Osteoblast (primary cell): ENCODE data around the gene FCRL4. TPM values are rescaled to one million over a fixed set of nuclear protein-coding genes. Genes with fewer than 3 reads are reported as not detected.

Experiments
- DNase-seq: peaks from one replicate; pipeline ENCODE4 v3.0.0; 2011; ENCODE audit warnings: low spot score, mixed read lengths; ENCODE audit not compliant: insufficient read length; ENCODE audit errors: missing footprints
- H2AFZ ChIP-seq: 2 replicates; pipeline ENCODE4 v1.6.0; 2011; ENCODE audit warnings: mild to moderate bottlenecking, low read length
- H3K27ac ChIP-seq: 2 replicates; pipeline ENCODE4 v1.5.1; 2011; ENCODE audit warnings: mild to moderate bottlenecking, low read depth, low read length, moderate library complexity
- H3K27me3 ChIP-seq: 2 replicates; pipeline ENCODE4 v1.6.0; 2012; ENCODE audit warnings: mild to moderate bottlenecking, control low read depth, inconsistent platforms, low read length, moderate library complexity; ENCODE audit not compliant: insufficient read depth
- H3K36me3 ChIP-seq: 2 replicates; pipeline ENCODE4 v1.5.1; 2011; ENCODE audit warnings: mild to moderate bottlenecking, low read length, control low read depth, moderate library complexity; ENCODE audit not compliant: insufficient read depth
- H3K4me1 ChIP-seq: 2 replicates; pipeline ENCODE4 v1.5.1; 2011; ENCODE audit warnings: mild to moderate bottlenecking, low read length, control low read depth, moderate library complexity; ENCODE audit not compliant: insufficient read depth
- H3K4me2 ChIP-seq: 2 replicates; pipeline ENCODE4 v1.6.0; 2011; ENCODE audit warnings: mild to moderate bottlenecking, low read length; ENCODE audit not compliant: insufficient read depth
- H3K4me3 ChIP-seq: fragments of 200-600 bp; sonication (generic); 3 replicates; pipeline ENCODE4 v1.5.1; 2012; ENCODE audit warnings: mild to moderate bottlenecking, low read length, inconsistent platforms; ENCODE audit not compliant: insufficient read depth
- H3K79me2 ChIP-seq: 2 replicates; pipeline ENCODE4 v1.6.0; 2012; ENCODE audit warnings: mild to moderate bottlenecking, low read length, control low read depth, inconsistent platforms; ENCODE audit not compliant: insufficient read depth
- H3K9me3 ChIP-seq: 2 replicates; pipeline ENCODE4 v1.5.1; 2011; ENCODE audit warnings: low read depth, low read length, control low read depth
- H4K20me1 ChIP-seq: 2 replicates; pipeline ENCODE4 v1.6.0; 2012; ENCODE audit warnings: mild to moderate bottlenecking, low read length, control low read depth; ENCODE audit not compliant: insufficient read depth
- total RNA-seq: library from RNA; depleted of rRNA; stranded (reverse); fragments of >200 nt; gene quantifications from 2 replicates; pipeline ENCODE4 v1.2.3, GENCODE V29; 2012
- TF ChIP-seq, protein P1 (sequence below): IDR thresholded peaks from 2 replicates; pipeline ENCODE4 v1.5.1; 2011; ENCODE audit warnings: mild to moderate bottlenecking, low read depth, low read length, moderate library complexity; ENCODE audit errors: extremely low read depth

Gene FCRL4
- total RNA-seq, 1 donor, result not detected

DNA sequence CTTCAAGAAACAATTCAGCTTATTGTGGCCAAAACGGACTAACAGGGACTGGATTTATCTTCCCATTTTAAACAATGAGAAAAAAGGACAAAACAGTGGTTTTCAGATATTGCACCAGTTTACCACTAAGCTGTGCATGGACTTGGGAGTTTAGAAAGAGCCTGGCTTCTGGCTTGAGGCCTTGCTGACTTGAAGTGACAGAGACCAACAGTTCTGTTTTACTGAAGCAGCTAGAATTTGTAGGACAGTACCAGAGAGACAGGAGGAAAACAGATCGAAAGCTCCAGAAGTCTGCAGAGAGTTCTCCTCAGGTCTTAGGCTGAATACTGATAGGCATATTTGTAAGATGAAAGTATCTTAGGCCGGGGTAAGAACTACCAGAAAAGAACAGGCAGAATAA, 20.5 kb downstream of the FCRL4 start:
- Histone ChIP-seq H3K4me1 (no peaks in the 10 kb centered on the region), H3K36me3 (no peaks in the 10 kb centered on the region), H3K27me3 (no peaks in the 10 kb centered on the region), H3K27ac (no peak overlapping the region), H3K79me2 (no peaks in the 10 kb centered on the region), H2AFZ (no peak overlapping the region), H3K9me3 (no peaks in the 10 kb centered on the region), H4K20me1 (no peaks in the 10 kb centered on the region), H3K4me2 (no peak overlapping the region), H3K4me3 (no peak overlapping the region)
- TF ChIP-seq, protein P1, sequence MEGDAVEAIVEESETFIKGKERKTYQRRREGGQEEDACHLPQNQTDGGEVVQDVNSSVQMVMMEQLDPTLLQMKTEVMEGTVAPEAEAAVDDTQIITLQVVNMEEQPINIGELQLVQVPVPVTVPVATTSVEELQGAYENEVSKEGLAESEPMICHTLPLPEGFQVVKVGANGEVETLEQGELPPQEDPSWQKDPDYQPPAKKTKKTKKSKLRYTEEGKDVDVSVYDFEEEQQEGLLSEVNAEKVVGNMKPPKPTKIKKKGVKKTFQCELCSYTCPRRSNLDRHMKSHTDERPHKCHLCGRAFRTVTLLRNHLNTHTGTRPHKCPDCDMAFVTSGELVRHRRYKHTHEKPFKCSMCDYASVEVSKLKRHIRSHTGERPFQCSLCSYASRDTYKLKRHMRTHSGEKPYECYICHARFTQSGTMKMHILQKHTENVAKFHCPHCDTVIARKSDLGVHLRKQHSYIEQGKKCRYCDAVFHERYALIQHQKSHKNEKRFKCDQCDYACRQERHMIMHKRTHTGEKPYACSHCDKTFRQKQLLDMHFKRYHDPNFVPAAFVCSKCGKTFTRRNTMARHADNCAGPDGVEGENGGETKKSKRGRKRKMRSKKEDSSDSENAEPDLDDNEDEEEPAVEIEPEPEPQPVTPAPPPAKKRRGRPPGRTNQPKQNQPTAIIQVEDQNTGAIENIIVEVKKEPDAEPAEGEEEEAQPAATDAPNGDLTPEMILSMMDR, result no peak
- DNase-seq, result no peak

DNA sequence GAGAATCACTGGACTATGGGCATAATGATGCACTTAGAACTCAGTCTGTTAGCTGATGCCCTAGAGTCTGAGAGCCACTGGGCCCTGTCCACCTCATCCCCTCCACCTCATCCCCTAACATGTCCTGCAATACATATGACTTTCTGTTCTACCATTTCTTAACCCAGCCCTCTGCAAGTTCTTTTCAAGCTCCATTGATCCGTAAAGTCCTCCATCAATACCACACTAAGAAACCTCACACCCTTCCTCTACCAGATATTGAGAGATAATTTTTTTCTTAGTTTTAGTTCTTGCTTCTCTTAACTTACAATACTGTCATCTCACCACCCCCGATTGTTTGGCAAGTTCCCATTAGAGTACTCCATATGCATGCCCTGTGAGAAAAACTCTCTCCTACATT, 22.1 kb downstream of the FCRL4 start:
- no peaks in the 10 kb centered on the region for H3K36me3 ChIP-seq
- no peaks in the 10 kb centered on the region for H3K27me3 ChIP-seq
- H2AFZ ChIP-seq, result no peak overlapping the region
- TF ChIP-seq, protein P1, result no peak
- H4K20me1 ChIP-seq, result no peaks in the 10 kb centered on the region
- no peak for DNase-seq
- no peaks in the 10 kb centered on the region for H3K9me3 ChIP-seq
- H3K4me3 ChIP-seq, result no peak overlapping the region
- H3K4me2 ChIP-seq, result no peak overlapping the region
- H3K27ac ChIP-seq, result no peak overlapping the region
- H3K79me2 ChIP-seq, result no peaks in the 10 kb centered on the region
- no peaks in the 10 kb centered on the region for H3K4me1 ChIP-seq

DNA sequence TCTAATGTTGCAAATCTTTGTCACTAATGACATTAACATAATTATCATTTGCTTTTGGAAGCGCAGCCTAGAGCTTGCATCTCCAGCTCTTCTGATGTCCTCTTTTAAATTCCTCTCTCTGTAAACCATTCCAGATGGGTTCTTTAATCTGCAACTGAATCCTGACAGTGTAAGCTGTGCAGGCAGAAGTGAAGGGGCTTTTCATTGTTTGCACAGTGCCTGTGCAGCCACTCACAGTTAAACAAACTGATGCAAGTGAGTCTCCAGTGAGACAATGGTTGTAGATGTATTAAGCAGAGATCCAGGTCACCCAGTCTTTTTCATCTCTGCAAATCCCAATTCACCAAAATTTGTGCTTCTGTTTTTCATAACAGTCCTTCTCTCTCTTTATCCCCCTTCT, 23.0 kb downstream of the FCRL4 start:
- H4K20me1 ChIP-seq, result no peaks in the 10 kb centered on the region
- no peak overlapping the region for H3K4me3 ChIP-seq
- no peak for DNase-seq
- no peaks in the 10 kb centered on the region for H3K27me3 ChIP-seq
- TF ChIP-seq, protein P1, result no peak
- no peak overlapping the region for H3K27ac ChIP-seq
- no peaks in the 10 kb centered on the region for H3K36me3 ChIP-seq
- no peak overlapping the region for H2AFZ ChIP-seq
- no peaks in the 10 kb centered on the region for H3K9me3 ChIP-seq
- no peak overlapping the region for H3K4me2 ChIP-seq
- no peaks in the 10 kb centered on the region for H3K79me2 ChIP-seq
- H3K4me1 ChIP-seq, result no peaks in the 10 kb centered on the region

DNA sequence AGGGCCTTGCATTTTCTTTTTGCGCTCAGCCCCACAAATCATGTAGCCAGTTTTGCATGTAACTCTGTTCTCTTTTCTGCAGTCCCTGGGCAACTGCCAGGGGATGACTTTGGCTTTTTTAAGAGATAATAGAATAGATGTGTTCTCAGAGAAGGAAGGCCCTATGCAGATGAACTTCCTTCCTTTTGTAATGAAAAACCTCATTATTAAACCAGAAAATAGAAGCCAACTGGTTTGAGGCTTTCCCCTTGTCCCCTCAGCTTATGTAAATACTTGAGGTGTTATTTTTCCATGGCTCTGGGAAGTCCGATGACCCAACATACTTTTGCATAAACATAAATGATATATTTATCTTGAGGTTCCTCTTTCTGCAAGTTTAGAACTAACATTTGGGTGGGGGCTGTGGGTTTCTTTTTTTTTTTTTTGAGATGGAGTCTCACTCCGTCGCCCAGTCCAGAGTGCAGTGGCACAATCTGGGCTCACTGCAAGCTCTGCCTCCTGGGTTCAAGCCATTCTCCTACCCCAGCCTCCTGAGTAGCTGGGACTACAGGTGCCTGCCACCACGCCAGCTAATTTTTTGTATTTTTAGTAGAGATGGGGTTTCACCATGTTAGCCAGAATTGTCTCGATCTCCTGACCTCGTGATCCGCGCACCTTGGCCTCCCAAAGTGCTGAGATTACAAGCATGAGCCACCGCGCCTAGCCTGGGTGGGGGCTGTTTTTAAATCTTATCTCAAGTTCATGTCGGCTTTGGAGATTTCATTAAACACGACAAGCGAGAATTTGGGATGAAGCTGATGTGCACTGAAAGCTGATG, 31.2 kb downstream of the FCRL4 start:
- no peaks in the 10 kb centered on the region for H3K36me3 ChIP-seq
- no peak overlapping the region for H3K27ac ChIP-seq
- H3K79me2 ChIP-seq, result no peaks in the 10 kb centered on the region
- no peaks in the 10 kb centered on the region for H3K4me1 ChIP-seq
- no peak overlapping the region for H3K4me3 ChIP-seq
- no peak overlapping the region for H3K4me2 ChIP-seq
- no peaks in the 10 kb centered on the region for H3K27me3 ChIP-seq
- H4K20me1 ChIP-seq, result no peaks in the 10 kb centered on the region
- no peak for DNase-seq
- H2AFZ ChIP-seq, result no peak overlapping the region
- TF ChIP-seq, protein P1, result no peak
- no peaks in the 10 kb centered on the region for H3K9me3 ChIP-seq
